GM18907 (cell line): ENCODE measurements around the gene RRM2.

ENCODE experiments used
- ATAC-seq: cut with Tn5 transposase; IDR thresholded peaks from one replicate; pipeline ENCODE4 v1.9.1; 2021; ENCODE audit warnings: mild to moderate bottlenecking, moderate library complexity; ENCODE audit not compliant: unreplicated experiment

Gene RRM2

GRCh38 chr2:10148268-10148667, 25.7 kb downstream of the RRM2 start:
- ATAC-seq, result no peak

DNA sequence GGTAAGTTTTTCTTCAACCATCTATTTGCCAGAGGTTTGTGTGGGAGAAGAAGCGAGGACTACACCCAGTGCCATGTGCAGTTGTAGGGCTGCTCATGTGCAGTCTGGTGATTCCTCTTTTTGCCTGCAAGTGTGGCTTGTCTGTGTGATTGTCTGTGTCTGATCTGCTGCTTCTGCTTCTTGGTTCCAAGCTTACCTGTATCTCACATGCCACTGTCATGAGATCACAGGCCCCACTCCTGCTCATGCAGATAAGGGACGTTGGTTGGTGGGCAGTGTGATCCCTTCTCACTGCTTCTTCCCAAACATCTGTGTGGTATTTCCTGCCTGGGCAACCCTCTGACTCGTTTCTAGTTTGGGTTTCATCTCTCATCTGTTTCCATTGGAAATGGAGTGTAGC, 27.1 kb downstream of the RRM2 start:
- ATAC-seq, result no peak

DNA sequence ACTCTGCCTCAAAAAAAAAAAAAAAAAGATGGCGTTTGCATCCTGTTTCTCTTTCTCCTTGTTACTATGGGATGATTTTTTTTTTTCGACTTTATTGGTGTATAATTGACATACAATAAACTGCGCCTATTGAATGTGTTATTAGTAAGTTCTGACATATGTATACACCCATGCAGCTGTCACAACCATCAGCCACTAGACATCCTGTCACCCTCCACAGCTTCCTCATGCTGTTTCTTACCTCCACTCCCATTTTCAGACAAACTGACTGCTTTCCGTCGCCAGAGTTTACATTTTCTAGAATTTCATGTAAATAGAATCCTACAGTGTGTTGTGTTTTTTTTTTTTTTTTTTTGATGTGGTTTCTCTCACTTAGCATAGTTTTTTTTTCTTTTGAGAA, 27.9 kb downstream of the RRM2 start:
- ATAC-seq, result no peak

DNA sequence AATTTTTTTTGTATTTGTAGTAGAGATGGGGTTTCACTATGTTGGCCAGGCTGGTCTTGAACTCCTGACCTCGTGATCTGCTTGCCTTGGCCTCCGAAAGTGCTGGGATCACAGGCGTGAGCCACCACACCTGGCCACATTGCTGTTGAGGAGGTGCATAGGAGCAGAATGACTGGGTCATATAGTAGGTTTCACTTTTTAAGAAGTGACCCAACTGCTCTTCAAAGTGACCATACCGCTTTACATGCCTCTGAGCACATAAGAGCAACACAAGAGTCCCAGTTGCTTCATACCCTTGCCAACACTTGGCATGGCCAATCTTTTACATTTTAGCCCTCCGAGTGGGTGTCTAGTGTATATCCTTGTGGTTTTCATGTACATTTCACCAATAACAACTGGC, 28.9 kb downstream of the RRM2 start:
- no peak for ATAC-seq

- no peak for ATAC-seq
These were observed 34.8 kb downstream of the RRM2 start for GRCh38 chr2:10157293-10157692.

- ATAC-seq, result no peak
These were observed 36.1 kb downstream of the RRM2 start for GRCh38 chr2:10158681-10159080.

DNA sequence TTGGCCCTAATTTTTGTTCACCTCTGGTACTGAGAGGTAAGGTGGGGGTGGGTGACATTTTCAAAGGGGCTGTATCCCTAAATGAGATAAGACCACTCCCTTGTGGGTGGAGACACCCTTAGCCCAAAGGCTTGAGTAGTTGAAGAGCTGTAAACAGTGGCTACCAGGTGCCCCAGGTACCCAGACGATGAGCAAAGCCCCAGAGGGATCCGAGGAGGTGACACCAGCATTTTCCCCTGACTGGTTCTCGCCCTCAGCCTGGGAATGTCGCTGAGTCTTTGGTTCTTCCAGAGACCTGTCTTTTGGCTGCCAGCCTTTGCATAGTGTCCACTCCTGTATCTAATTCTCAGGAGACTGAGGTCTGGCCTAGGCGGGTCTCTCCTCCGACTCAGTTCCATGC, 36.5 kb downstream of the RRM2 start:
- ATAC-seq, result no peak

- no peak for ATAC-seq
These were observed 37.1 kb downstream of the RRM2 start for GRCh38 chr2:10159581-10160131.

- ATAC-seq, result no peak
These were observed 37.8 kb downstream of the RRM2 start for GRCh38 chr2:10160203-10160955.

- no peak for ATAC-seq
These were observed 38.8 kb downstream of the RRM2 start for GRCh38 chr2:10161206-10161931.

DNA sequence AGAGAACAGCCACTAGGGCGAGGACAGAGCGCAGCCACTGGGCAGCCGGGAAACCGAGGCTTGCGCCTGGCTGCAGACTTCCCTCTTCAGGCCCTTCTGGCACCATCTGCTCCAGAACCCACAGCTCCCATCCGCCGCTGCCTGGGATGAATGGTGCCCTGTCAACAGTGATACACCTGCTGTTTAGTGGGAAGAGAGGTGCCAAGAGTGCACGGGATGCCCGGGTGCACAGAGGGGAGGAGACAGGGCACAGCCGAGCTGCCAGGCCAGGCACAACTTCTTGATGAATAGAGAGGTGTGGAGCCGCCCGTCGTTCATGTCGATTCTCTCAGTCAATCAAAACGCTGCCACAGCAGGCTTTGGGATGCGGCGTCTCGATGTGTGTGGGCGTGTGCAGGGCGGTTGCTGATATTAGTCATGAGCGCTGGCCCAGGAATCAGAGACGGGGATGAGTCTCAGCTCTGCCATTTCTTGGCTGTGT, 39.5 kb downstream of the RRM2 start:
- ATAC-seq, result no peak

DNA sequence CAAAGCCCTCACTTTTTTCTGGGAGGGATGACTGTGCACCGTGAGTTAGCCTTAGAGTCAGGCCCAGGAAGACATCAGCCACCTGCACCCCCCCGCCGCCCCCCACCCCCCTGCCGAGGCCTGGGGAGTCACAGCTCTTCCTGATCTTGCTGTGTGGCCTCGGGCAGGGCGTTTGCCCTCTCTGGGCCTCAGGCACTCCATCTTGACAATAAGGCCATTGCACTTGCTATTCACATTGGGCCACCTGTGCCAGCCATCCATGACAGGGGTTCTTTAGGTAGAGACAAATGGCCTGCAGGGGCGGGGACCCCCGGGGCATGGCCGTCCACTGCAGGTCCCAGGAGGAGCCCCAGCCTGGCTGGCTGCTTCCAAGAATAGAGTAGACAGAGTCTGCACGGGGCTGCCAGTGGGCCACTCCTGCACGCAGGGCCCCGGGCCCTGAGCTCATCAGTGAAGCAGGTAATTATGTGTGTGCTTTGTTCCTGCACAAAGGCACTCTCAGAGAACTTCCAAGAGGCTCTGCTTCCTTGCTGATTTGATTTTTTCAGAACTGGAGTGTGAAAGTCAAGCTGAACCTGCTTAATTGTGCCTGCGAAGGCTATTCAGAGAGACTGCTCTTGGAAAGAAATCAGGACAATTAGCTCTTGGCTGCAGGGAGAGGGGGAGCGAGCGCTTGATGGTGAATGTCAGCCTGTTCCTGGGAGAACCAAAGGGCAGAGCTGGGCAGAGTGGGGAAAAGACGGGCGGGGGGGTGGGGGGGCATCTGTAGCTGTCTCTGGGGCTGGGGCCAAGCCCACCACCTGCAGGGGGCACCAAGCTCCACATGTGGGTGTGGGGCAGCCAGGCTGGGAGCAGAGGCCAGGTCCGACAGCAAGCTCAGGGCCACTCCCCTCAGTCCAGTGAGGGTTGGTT, 40.3 kb downstream of the RRM2 start:
- ATAC-seq, result no peak

DNA sequence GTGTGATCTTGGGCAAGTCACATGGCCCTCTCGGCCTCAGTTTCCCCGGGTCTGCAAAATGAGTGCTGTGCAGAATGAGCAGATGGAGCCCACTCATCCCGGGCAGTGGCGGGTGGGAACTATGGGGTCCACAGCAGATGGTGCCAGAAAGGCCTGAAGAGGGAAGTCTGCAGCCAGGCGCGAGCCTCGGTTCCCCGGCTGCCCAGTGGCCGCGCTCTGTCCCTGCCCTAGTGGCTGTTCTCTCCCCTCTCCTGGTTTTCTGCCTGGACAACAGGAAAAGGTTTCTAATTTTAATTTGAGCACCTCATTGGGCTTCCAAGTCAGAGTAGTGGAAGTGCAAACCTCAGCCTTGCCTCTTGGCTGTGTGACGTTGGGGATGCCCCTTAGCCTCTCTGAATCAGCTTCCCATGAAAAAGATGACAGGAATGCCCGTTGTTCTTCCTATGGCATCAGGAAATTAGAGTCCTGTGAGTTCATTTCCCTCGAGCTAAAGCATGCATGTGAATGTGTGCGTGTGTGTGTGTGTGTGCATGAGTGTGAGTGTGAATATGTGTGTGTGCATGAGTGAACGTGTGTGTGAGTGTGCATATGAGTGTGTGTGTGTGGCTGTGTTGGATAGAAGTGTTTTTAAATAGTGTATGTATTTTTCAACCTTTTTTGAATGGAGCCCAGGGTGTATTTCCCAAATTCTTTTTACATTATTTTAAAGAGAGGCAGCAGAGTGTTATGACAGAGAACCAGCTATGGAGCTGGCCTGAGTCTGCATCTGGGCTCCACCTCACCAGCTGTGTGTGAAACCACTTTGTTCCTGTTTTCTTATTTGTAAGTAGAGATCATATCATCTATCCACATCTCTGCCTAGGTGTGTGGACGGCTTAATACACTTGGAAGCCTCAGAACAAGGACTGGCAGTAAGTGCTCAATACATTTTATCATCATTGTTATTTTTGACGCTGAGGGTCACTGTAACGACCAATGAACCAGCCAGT, 41.3 kb downstream of the RRM2 start:
- ATAC-seq, result no peak

DNA sequence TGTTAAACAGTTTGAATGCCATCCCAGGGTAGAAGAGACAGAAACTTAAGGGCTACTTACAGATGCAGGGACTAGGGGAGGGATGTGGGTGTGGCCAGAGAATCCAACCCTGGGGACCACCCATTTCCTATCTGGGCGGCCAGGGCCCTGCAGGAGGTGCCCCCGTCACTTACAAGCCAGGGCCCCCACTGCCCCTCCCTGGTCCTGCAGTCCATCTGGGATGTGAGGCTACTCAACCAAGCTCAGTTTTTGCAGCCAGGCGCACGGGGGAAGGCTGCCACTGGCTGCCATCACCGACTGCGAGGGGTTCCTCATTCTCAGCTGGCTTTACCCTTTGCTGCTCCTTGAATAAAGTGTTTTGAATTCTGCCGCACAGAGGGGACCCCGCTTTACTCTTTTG, 42.1 kb downstream of the RRM2 start:
- ATAC-seq, result no peak

- ATAC-seq, result no peak
These were observed 42.7 kb downstream of the RRM2 start for GRCh38 chr2:10165282-10165681.

- ATAC-seq, result no peak
These were observed 43.5 kb downstream of the RRM2 start for GRCh38 chr2:10165861-10166675.

DNA sequence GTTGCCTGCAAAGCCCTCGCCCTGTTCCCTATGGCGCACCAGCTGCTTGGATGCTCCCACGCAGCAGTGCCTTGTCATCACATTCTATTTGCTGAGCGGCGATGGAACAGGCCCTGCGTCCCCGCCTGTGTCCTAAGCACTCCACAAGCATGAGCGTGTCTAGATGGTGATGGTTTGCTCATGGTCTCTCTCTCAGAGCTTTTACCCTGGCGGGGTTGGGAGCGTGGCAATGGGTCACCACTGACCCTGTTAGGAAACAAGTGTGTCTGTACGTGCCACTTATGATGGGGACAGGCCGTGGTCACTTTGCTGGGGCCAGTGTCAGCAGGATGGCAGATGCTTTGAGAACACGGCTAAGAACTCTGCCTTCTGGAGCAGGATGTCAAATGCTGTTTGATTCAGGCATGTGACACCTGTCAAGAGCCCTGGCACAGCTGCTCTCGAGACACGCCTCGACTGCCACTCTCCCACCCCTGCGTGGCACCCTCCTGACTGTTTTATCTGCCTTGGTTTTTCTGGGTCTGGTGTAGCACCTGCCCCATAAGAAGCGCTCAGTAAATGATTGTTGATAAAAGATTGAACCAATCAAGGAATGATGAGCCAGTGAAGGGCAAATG, 44.2 kb downstream of the RRM2 start:
- ATAC-seq, result no peak

DNA sequence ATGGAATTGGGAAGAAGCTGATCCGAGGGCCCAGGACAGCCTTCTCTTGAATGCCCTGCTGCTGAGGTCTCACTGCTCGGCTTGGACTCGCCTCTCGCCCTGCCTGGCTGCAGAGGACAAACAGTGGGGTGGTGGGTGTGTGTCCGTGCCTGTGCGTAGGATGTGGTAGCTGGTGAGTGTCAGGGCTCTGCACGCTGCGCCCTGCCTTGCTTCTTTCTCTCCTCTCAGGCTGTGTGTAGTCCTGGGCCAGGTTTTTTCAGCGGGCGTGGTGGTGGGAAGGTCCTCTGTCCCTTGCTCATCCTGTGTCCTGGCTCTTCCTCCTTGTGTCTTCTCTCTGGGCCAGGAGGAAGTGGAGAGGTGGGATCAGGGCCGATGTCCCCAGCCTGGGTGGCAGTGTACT, 44.8 kb downstream of the RRM2 start:
- ATAC-seq, result no peak

DNA sequence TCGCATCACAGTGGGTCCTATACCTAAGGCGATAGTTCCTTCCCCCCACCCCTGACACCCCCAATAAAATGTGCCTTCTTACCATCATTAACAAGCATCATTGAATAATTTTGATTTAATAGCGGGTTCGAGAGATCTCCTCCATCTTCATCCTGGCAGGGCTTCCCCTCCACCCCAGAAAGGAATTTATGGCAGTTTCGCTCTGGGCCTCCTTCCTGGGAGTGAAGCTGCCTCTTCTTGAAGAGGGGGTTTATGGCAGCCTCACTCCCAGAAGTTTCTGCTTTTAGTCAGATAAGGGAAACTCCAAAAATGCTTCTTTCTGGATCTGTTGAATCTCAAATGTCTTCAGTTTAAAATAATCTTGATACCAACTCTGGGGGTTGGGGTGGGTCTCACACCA, 45.7 kb downstream of the RRM2 start:
- ATAC-seq, result no peak
